HG03039 (cell line): Measurements from ENCODE around the gene BACH2.

Experiments
- ATAC-seq: cut with Tn5 transposase; IDR thresholded peaks from one replicate; pipeline ENCODE4 v1.9.1; 2021; ENCODE audit warnings: mild to moderate bottlenecking, moderate library complexity; ENCODE audit not compliant: unreplicated experiment

BACH2 gene

DNA sequence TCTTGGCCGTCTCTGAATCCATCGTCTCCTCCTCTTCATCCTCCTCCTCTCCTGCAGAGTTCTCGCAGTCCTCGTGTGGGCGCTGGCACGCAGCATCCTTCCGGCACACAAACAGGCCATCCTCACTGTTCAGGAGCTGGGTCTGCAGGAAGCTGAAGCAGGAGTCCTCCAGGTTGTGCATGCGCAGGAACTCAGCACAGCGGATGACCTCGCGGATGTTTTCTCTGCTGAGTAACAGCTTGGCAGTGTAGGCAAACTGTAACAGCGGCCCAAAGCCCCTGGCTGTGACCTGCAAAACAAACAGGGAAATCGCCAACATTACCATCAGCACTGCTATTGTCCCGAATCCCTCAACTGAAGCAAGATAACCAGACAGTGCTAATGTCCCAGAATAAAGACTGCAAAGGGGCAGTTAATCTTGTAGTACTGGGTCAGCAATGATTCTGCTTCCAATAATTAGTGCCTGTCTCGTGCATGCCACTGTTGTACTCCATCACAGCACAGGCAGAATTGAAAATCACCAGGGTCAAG lies 345.0 kb downstream of the BACH2 start:
- no peak for ATAC-seq

GRCh38 chr6:89950879-89951391 lies 345.7 kb downstream of the BACH2 start:
- no peak for ATAC-seq

DNA sequence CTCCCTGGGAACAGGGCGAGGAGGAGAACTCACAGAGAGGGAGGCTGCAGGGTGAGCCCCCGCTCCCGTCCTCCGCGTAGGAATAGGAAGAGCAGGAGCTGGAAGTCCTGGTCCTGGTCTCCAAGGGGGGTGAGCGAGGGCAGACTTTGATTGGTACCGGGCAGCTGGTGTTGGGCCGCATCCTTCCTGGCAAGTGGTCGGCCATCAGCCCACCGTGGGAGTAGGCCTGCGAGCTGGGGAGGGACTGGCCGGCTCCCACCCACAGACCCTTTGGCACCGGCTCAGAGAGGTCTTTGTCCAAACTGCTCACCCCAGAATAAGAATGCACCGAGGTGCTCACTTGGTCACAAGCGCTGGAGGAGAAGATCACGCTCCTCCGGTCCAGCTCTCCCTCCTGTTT lies 346.2 kb downstream of the BACH2 start:
- no peak for ATAC-seq

DNA sequence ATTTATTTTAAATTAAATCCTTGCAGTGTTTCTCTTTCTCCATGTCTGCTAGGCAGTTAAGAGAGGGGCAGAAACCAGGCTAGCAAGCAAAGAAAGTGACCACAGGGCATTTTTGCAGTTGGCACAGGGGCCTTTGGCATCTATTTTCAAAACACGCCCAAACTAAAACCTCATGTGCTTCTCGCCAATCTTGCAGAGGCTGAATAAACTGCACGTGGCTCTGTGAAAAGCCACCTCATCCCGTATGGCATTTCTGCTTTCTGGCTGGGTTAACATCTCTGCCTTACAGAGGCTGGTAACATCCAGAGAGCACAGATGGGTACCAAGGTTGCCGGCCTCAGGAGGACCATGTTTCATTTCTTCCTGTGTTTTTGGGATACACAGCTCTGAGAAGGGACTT lies 347.8 kb downstream of the BACH2 start:
- ATAC-seq, result no peak

- ATAC-seq, result no peak
Observed at GRCh38 chr6:89944826-89945407, 351.7 kb downstream of the BACH2 start.

DNA sequence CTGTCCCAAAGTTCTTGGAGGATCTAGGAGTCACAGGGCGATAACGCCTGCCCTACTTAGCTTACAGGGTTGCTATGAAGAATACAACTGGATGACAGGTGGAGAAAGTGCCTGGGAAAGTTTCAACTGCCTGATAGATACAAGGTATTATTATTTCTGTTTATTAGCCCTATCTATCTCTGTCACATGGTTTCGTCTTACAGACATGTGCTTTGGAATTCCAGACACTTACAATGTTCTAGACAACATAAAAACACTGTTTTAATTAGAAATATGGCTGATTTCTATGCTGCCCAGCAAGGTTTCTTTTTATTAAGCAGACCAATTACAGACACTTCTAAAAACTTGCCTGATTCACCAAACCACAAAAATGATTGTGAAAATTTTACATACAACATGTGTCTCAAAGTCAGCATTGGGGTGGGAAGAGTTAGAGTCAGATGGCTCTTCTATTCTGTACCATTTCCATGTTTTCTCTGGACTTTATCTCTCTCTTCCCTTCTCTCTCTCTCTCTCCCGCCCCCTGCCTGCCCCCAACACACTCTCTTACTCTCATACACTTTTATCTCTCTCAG lies 352.4 kb downstream of the BACH2 start:
- ATAC-seq, result no peak

DNA sequence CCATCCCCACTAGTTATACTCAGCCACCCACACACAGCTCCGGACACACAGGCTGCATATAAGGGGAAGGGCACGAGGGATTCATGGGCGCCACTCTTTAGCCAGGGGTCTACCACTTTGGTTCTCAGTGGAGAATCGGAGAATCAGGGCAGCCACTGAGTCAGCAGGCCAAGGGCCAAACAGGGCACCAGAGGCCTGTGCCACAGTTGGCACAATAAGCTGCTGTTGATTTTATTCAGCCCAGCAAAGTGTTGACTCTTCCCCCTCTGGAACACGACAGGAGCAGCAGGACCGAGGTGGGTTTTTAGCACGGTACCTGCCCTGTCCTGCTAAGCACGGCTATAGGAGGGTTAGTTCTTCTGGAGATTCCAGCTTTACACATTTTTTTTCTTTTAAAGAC lies 354.0 kb downstream of the BACH2 start:
- ATAC-seq, result no peak

- ATAC-seq, result no peak
Observed at GRCh38 chr6:89941763-89942497, 354.7 kb downstream of the BACH2 start.

DNA sequence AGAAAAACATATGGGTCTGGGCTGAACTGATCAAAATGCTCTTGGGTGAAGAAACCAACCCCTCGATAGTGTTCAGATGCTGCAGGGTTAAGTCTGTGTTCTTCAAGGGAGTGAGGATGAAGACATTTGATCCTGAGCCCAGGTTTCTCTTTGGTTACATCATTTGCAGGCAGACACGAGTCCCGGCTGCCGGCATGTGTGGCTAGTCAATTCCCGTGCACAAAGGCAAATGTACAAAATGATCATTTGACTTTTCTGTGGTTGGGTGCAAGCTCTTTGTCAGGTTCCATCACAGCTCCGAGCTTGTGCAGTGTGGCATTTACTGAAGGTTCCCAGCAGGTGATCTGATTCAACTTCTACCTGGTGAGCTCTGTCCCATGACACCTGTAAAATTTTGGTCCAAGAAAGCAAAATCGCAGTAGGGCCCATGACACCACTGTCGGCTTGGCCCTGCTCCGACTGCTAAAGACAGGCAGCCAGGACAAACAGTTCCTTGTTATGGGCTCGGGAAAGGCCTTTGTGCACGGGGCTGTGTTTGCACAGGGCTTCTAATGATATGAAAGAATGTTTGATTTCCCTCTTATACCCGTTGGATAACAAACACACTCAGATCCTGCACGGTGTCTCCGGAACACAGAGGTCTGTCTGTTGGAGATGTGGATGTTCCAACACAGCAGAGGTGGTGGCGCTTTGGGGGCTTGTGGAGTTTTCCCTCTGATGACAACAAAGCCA lies 355.4 kb downstream of the BACH2 start:
- ATAC-seq, result no peak

GRCh38 chr6:89940225-89941027 lies 356.2 kb downstream of the BACH2 start:
- ATAC-seq, result peak; percentile 87

DNA sequence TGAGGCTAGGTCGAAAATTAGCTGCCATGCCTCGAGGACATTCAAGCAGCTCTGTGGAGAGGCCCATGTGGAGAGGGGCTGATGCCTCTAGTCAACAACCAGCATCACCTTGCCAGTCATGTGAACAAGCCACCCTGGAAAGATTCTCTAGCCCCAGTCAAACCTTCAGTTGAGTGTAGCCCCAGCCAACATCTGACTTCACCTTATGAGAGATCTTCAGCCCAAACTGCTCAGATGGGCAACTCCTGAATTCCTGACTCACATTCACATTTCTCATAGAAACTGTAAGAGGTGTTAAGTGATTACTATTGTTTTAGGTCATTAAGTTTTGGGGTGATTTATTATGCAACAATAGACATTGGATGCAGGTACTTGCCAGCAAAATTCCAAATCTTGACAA lies 357.5 kb downstream of the BACH2 start:
- no peak for ATAC-seq

- no peak for ATAC-seq
Observed at GRCh38 chr6:89938014-89938413, 358.6 kb downstream of the BACH2 start.

- no peak for ATAC-seq
Observed at GRCh38 chr6:89936177-89936576, 360.5 kb downstream of the BACH2 start.

- ATAC-seq, result no peak
Observed at GRCh38 chr6:89934685-89935366, 361.8 kb downstream of the BACH2 start.

DNA sequence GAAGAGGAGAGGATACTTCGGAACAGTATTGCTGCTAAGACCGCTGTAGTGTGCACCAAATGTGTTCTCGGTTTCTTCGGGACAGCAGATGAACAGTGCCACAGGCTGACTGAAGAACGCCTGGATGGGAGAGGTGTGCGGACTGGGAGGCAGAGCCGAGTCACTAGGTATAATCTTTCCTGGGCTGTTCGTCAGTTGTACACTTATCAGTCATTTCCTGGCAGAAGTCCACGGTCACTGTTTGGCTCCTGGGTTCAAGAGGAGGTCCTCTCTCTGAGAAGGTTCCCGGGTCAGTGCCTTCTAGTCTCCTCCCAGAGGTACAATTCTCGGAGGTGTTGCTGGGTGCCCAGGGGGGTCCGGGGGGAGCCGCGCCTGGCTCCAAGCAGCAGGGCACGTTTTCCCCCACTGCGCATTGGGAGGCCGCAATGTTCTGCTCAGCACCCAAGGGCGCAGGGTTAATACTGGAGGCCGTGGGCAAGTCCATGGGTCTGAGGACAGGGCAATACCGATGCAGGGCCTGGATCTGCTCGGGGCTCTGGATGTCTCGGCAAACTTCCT lies 364.3 kb downstream of the BACH2 start:
- ATAC-seq, result no peak

- no peak for ATAC-seq
Observed at GRCh38 chr6:89930789-89931188, 365.9 kb downstream of the BACH2 start.

- no peak for ATAC-seq
Observed at GRCh38 chr6:89928604-89929003, 368.0 kb downstream of the BACH2 start.

GRCh38 chr6:89927791-89928550 lies 368.7 kb downstream of the BACH2 start:
- no peak for ATAC-seq

GRCh38 chr6:89927264-89927663 lies 369.4 kb downstream of the BACH2 start:
- no peak for ATAC-seq
